Measurements from ENCODE around the gene UNKL. TPM values are rescaled to one million over a fixed set of nuclear protein-coding genes. Genes with fewer than 3 reads are reported as not detected.

The UNKL gene
- total RNA-seq, 3 donors from 2014 or later (not counting 1 experiment from before 2014, with no cell fraction given) = 114 to 130 (median 127) TPM

DNA sequence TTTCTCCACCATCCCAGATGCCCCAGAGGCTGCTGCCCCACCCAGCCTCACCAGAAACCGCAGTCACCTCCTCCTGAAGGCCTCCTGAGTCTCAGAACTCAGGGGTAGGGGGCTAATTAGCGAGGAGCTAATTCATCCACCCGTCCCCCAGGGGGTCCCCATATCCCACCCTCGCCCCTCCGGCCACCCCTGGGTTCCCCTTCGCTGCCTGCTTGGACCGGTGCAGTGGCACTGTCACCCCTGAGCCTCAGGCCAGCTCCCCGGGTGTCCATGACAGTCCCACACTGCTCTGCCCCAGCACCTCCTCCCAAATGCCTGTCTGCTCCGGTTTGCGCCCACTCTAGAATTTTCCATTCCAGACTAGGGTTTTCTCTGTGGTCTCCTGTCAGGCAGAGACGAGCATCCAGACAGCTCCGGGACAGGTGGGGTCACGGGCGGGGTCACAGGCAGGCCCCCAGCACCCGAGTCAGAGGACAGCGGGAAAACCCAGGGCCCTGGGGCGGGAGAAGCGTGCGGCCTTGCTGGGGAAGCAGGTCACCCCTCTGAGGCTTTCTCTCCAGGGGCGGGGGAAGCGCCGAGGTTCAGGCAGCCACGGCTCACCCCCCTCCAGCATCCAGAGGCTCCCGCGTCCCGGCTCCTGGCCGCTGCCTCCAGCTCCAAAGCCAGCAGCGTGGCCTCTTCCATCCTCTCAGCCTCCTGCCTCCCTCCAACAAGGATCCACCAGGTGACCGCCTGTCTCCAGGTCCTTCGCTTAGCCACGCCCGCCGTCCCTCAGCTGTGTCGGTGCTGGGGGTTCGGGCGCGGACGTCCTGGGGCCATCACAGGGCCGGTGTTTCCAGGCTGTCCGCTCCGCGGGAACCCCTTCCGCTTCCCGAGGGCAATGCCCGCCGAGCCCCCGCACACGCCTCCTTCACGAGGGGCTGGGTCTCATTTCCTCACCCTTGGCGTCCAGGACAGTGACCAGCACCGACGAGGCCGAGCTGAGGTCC, 13.3 kb upstream of the UNKL start:
- H3K27ac ChIP-seq (ENCODE audit: low read length) = no peak overlapping the region
- H3K9me3 ChIP-seq (ENCODE audit: control insufficient read depth, insufficient read depth, low read length) = no peaks in the 10 kb centered on the region
- H3K4me1 Mint-ChIP-seq = peaks cover 0 to 7% of the 10 kb centered on the region in 2 donors
- H3K4me1 ChIP-seq (ENCODE audit: control insufficient read depth, insufficient read depth, low read length) = peaks cover 28% of the 10 kb centered on the region
- no peak overlapping the region for H3K4me3 ChIP-seq (ENCODE audit: low read length)
- TF ChIP-seq, protein P1, sequence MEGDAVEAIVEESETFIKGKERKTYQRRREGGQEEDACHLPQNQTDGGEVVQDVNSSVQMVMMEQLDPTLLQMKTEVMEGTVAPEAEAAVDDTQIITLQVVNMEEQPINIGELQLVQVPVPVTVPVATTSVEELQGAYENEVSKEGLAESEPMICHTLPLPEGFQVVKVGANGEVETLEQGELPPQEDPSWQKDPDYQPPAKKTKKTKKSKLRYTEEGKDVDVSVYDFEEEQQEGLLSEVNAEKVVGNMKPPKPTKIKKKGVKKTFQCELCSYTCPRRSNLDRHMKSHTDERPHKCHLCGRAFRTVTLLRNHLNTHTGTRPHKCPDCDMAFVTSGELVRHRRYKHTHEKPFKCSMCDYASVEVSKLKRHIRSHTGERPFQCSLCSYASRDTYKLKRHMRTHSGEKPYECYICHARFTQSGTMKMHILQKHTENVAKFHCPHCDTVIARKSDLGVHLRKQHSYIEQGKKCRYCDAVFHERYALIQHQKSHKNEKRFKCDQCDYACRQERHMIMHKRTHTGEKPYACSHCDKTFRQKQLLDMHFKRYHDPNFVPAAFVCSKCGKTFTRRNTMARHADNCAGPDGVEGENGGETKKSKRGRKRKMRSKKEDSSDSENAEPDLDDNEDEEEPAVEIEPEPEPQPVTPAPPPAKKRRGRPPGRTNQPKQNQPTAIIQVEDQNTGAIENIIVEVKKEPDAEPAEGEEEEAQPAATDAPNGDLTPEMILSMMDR (IDR thresholded peaks at IDR 0.05) = no peak
- intact Hi-C loops (cut with micrococcal nuclease) = no loop called here
- peak overlapping the region; percentile 59 for H3K4me3 Mint-ChIP-seq
- no peaks in the 10 kb centered on the region for H3K27me3 ChIP-seq (ENCODE audit: control insufficient read depth, insufficient read depth, low read length)
- H3K27ac Mint-ChIP-seq = peak overlapping the region in 1 of 2 donors; percentile 38
- DNase-seq (no peak), ATAC-seq (no peak)
- no peaks in the 10 kb centered on the region for H3K9me3 Mint-ChIP-seq
- no peaks in the 10 kb centered on the region for H3K36me3 Mint-ChIP-seq
- no peaks in the 10 kb centered on the region for H3K36me3 ChIP-seq (ENCODE audit: control insufficient read depth, insufficient read depth, low read length)
- WGBS (ENCODE audit: insufficient coverage) = 86% methylated on average over 53 of the region's 53 CpGs
- no peaks in the 10 kb centered on the region for H3K27me3 Mint-ChIP-seq (ENCODE audit: low read depth in 2 of 2)

DNA sequence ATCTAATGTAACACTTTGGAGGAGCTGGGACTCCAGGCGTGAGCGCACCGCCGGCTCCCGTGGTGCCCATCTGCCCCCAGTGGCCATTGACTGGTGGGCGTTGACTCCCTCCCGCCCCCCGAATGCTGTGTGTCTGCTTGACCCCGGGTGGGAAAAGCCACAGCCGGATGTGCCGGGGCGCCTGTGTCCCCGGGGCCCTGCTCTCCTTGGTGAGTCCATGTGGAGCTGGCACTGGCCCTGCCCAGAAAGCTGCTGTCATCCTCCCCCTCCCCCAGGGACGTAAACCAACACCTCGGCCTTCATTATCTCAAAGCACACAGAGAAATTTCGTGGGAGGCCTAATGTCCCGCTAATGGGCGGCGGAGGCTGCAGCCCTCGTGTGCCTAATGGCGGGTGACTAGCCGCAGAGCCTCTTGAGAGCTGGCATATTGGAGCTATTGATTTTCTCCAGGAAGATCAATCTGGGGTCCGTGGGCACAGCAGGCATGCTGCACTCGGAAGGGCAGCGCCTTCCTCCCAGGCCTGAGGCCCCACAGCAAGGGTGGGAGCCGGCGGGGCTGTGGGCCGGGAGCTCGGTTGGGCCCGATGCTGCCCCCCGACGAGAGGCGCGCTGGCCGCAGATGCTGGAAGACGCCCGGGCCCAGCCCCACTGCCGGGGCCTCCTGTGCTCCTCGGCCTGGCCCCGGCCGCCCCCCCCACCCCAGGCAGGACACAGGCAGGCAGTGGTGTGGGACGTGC, 12.4 kb upstream of the UNKL start:
- no peaks in the 10 kb centered on the region for H3K9me3 Mint-ChIP-seq
- TF ChIP-seq, protein P1 (IDR thresholded peaks at IDR 0.05) = no peak
- Histone ChIP-seq H3K4me1 (ENCODE audit: control insufficient read depth, insufficient read depth, low read length) (peaks cover 20% of the 10 kb centered on the region), H3K27ac (ENCODE audit: low read length) (no peak overlapping the region), H3K36me3 (ENCODE audit: control insufficient read depth, insufficient read depth, low read length) (no peaks in the 10 kb centered on the region), H3K4me3 (ENCODE audit: low read length) (no peak overlapping the region), H3K9me3 (ENCODE audit: control insufficient read depth, insufficient read depth, low read length) (no peaks in the 10 kb centered on the region), H3K27me3 (ENCODE audit: control insufficient read depth, insufficient read depth, low read length) (no peaks in the 10 kb centered on the region)
- no peaks in the 10 kb centered on the region for H3K36me3 Mint-ChIP-seq
- no peaks in the 10 kb centered on the region for H3K27me3 Mint-ChIP-seq (ENCODE audit: low read depth in 2 of 2)
- DNase-seq (no peak), ATAC-seq (no peak)
- H3K27ac Mint-ChIP-seq = peak overlapping the region in 1 of 2 donors; percentile 42
- 91% methylated on average over 42 of the region's 42 CpGs for WGBS (ENCODE audit: insufficient coverage)
- peaks cover 0 to 2% of the 10 kb centered on the region in 2 donors for H3K4me1 Mint-ChIP-seq
- H3K4me3 Mint-ChIP-seq = no peak overlapping the region
- intact Hi-C loops (cut with micrococcal nuclease) = no loop called here

DNA sequence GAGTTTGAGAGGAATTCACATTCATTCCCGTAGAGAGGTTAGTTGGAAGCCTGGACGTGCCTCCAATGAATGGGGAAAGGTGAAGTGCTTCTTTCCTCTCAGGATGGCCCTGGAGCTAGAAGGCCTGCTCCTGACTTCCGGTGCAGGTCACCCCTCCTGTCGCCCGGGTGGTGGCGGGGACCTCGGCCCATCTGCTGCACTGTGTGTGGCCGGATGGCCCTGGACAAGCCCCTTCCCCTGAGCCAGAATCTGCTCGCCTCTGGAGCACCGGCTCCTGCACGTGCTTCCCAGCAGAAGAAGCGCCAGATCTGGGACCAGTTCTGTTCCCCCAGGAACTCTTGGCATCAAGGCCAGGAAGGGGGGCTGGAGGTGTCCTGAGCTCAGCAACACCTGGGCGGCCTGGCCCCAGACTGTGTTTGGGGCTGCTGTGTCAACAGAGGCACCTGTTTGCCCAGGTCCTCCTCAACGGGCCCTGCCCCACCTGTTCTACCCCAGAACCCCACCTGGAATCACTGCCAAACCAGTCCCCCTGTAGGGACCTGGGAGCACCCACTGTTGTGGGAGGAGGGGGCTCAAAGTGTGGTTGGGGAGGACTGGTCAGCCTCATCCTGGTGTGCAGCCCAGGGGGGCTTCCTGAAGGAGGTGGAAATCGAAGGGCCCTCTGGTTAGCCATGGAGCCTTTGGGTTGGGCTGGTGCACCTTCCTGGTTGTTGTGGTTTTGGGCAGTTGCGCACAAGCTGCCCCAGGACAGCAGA, 11.3 kb upstream of the UNKL start:
- no peaks in the 10 kb centered on the region for H3K36me3 ChIP-seq (ENCODE audit: control insufficient read depth, insufficient read depth, low read length)
- no peak for ATAC-seq
- DNase-seq = no peak
- Mint-ChIP-seq H3K4me1 (peaks cover 0 to 5% of the 10 kb centered on the region in 2 donors), H3K27ac (no peak overlapping the region), H3K27me3 (ENCODE audit: low read depth in 2 of 2) (no peaks in the 10 kb centered on the region), H3K4me3 (no peak overlapping the region), H3K9me3 (no peaks in the 10 kb centered on the region), H3K36me3 (no peaks in the 10 kb centered on the region)
- no peak overlapping the region for H3K4me3 ChIP-seq (ENCODE audit: low read length)
- TF ChIP-seq, protein P1 (IDR thresholded peaks at IDR 0.05) = no peak
- H3K27ac ChIP-seq (ENCODE audit: low read length) = no peak overlapping the region
- no peaks in the 10 kb centered on the region for H3K27me3 ChIP-seq (ENCODE audit: control insufficient read depth, insufficient read depth, low read length)
- no peaks in the 10 kb centered on the region for H3K9me3 ChIP-seq (ENCODE audit: control insufficient read depth, insufficient read depth, low read length)
- 90% methylated on average over 16 of the region's 16 CpGs for WGBS (ENCODE audit: insufficient coverage)
- H3K4me1 ChIP-seq (ENCODE audit: control insufficient read depth, insufficient read depth, low read length) = peaks cover 22% of the 10 kb centered on the region
- intact Hi-C loops (cut with micrococcal nuclease) = no loop called here
